GDM1 (cell line): ENCODE measurements around the gene SH3BP5.

Source experiments
- DNase-seq: peaks from one replicate; lab custom pipeline; 2025; lab: John Stamatoyannopoulos, UW

Gene SH3BP5

DNA sequence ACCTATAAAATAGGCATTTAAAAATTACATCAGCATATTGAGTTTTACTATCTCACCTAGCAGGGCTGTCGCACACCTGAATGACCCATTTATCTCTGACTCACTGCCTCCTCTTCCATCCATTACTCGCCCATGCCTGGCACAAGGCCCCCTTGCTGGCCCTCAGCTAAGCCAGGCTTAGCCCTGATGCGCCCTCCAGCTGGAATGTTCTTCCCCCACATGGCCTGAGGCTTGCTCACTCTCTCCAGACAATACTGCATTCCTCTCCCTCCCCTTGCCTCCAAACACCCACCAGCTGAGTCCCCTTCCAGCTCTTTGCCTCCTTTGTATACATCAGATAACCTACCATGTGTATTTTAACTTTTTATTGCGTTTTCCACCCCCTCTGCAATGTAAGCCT lies 7.2 kb downstream of the SH3BP5 start:
- DNase-seq = no peak

GRCh38 chr3:15324379-15324808 lies 8.0 kb downstream of the SH3BP5 start:
- no peak for DNase-seq

DNA sequence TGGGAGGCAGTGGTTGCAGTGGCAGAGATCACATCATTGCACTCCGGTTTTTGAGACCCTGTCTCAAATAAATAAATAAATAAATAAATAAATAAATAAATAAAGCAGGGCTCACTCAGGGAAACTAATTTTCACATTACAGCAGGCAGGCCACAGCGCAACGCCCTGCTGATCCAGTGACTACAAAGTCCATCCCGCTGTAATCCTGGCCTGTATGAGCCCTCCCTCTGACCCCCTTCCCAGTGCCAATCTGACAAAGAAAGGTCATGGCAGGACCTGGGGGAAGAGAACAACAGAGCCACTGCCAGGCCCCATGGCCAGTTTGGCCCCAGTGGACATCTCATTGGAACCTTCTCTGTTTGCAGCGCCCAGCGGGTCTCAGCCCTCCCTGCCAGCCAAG lies 9.3 kb downstream of the SH3BP5 start:
- DNase-seq = no peak

GRCh38 chr3:15321349-15321748 lies 11.0 kb downstream of the SH3BP5 start:
- DNase-seq = no peak

- DNase-seq = no peak
These were observed 12.8 kb downstream of the SH3BP5 start for GRCh38 chr3:15319575-15319974.

GRCh38 chr3:15319136-15319535 lies 13.2 kb downstream of the SH3BP5 start:
- no peak for DNase-seq

DNA sequence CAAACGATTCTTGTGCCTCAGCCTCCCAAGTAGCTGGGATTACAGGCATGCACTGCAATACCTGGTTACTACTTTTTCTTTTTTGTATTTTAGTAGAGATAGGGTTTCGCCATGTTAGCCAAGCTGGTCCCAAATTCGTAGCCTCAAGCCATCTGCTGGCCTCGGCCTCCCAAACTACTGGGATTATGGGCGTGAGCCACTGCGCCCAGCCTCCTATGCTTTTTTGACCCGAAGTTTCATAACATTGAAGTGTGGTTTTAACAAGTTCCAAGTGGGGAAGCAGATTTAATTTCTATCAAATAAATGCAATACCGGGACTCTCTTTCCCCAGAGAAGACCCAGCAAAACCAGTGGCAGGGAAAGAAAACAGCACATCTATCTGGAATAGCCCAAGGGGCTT lies 13.7 kb downstream of the SH3BP5 start:
- no peak for DNase-seq

DNA sequence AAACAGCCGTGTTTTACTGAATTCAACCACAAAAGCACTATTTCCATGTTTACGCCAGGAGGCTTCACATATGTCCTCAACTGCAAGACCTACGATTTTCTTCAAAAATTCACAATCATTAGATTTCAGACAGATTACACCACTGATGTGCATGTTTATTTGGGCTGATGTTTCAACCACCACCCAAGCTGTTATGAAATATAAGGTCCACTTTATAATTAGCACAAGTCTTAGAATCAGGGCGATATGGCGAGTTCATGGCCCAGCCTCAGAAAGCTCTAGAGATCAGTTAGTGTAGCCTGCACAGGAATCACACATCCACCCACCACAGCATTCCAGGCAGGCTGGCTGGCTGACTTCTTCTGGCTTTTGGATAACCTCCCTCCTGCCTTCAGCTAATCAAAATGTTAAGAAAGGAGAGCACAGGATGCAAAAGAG lies 15.4 kb downstream of the SH3BP5 start:
- DNase-seq = no peak

DNA sequence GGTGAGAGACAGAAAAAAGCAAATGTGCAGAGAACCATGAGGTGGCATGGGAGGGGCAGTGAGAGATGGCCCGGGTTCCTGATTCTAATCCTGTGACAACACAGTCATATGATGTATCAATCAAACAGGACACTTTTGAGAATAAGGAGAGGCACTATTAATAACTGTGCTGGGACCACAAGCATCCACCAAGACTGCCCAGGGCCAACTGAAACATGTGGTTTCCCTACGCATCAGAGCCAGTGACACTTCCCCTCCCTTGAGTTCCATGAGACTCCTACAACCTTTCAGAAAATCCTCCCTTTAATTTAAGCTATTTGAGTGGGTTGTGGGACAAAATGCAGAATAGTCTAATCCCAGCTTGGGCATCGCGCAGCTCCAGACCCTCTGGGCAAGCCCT lies 17.4 kb downstream of the SH3BP5 start:
- DNase-seq = no peak

GRCh38 chr3:15314276-15314675 lies 18.1 kb downstream of the SH3BP5 start:
- DNase-seq = no peak

- DNase-seq = no peak
These were observed 18.9 kb downstream of the SH3BP5 start for GRCh38 chr3:15313461-15313860.

- no peak for DNase-seq
These were observed 19.8 kb downstream of the SH3BP5 start for GRCh38 chr3:15312550-15312949.

- DNase-seq = no peak
These were observed 21.7 kb downstream of the SH3BP5 start for GRCh38 chr3:15310491-15311370.

DNA sequence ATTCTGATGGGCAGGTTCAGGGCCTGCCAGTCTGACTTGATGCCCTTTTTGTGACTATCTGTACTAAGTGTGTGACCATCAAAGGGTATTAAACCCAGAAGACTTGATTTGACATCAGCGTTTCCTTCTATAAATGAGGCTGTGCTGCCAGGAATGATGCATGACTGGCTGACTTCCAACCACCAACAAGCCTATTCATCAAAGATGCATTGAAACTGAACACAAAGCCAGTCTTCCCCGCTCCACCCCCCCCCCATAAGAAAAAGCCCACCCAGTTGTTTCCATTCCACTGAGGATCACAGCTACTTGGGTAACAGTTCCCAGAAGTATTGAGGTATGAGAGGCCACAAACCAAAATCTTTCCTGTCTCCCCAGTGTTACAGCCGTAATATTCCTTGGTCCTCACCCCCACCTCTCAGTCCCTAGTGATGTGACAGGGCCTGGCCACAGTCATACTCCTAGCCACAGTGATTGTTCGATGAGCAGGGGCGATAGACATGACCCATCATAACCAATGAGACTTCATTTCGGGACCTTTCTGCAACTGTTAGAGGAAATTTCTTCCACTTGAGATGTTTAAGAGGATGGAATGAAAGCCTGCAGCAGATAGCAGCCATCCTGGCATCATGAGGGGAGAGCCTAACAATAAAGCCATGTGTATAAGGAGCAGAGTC lies 22.6 kb downstream of the SH3BP5 start:
- DNase-seq = no peak

- no peak for DNase-seq
These were observed 24.8 kb downstream of the SH3BP5 start for GRCh38 chr3:15307580-15307979.

GRCh38 chr3:15306979-15307359 lies 25.4 kb downstream of the SH3BP5 start:
- no peak for DNase-seq

- DNase-seq = no peak
These were observed 27.0 kb downstream of the SH3BP5 start for GRCh38 chr3:15305359-15305844.

GRCh38 chr3:15303728-15304127 lies 28.7 kb downstream of the SH3BP5 start:
- no peak for DNase-seq

GRCh38 chr3:15303216-15303615 lies 29.2 kb downstream of the SH3BP5 start:
- DNase-seq = no peak

- DNase-seq = no peak
These were observed 30.6 kb downstream of the SH3BP5 start for GRCh38 chr3:15301761-15302160.

GRCh38 chr3:15300323-15301078 lies 31.9 kb downstream of the SH3BP5 start:
- DNase-seq = no peak

DNA sequence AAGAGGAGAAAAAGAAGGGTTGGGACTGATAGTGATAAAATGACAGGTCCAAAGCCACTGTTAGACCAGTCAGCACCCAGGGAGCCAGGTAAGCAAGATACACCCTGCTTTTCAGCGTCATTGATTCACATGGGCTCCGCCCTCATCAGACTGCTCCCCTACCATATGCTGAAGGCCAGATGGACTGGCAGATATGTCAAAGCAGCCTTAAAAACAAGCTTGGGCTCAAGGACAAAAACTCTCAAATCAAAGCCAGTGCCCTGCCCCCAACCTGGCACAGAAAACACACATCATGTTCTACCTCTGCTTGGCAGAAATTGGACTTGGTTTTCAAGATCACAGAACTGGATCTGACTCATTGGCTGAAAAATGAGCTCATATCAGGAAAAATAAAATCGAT lies 33.4 kb downstream of the SH3BP5 start:
- DNase-seq = no peak

DNA sequence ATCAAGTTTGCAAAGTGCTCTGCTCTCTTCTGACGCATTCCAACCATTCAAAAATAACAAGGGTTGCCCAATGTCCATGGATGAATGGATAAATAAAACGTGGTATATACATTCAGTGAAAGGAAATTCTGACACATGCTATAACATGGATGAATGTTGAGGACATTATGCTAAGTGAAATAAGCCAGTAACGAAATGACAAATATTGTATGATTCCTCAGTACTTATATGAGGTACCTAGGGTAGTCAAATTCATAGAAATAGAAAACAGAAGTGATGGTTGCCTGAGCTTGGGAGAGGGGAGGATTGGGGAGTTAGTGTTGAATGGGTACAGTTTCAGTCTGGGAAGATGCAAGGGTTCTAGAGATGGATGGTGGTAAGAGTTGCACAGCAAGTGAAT lies 33.9 kb downstream of the SH3BP5 start:
- no peak for DNase-seq
